ENCODE measurements around the gene P2RX4. TPM values are rescaled to one million over a fixed set of nuclear protein-coding genes. Genes with fewer than 3 reads are reported as not detected.

The P2RX4 gene
- total and polyA plus RNA-seq, 9 donors, result 17.8 to 46.7 (median 26.6) TPM

DNA sequence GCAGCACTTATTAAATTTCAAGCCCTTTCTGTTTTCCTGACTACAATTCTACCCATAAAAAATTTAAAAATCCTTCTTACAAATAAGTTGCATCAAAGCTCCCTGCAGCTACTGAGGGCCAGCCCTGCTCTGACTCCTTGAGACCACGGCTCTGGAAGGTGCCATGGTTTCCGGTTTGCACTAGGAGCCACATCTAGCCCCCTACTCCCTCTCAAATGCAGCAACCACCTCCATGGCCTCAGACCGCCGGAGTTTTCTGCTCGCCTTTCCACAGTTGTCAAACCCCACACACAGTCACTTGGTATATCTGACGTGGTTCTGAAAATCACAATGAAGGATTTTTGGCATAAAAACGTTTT, 30.1 kb downstream of the P2RX4 start:
- WGBS, 3 donors, result 45 to 52% (median 51%) methylated on average over 7 of the region's 7 CpGs
- no peaks in the 10 kb centered on the region for H3K27me3 ChIP-seq
- DNase-seq, result no peak
- H3K4me3 ChIP-seq, result peak overlapping the region; percentile 16
- no peaks in the 10 kb centered on the region for H3K9me3 ChIP-seq
- no peaks in the 10 kb centered on the region for H3K36me3 ChIP-seq
- peak overlapping the region; percentile 73 to 85 for H3K27ac ChIP-seq
- peaks cover 9% of the 10 kb centered on the region for H3K4me1 ChIP-seq (ENCODE audit: insufficient read depth)
- TF ChIP-seq, protein P1, sequence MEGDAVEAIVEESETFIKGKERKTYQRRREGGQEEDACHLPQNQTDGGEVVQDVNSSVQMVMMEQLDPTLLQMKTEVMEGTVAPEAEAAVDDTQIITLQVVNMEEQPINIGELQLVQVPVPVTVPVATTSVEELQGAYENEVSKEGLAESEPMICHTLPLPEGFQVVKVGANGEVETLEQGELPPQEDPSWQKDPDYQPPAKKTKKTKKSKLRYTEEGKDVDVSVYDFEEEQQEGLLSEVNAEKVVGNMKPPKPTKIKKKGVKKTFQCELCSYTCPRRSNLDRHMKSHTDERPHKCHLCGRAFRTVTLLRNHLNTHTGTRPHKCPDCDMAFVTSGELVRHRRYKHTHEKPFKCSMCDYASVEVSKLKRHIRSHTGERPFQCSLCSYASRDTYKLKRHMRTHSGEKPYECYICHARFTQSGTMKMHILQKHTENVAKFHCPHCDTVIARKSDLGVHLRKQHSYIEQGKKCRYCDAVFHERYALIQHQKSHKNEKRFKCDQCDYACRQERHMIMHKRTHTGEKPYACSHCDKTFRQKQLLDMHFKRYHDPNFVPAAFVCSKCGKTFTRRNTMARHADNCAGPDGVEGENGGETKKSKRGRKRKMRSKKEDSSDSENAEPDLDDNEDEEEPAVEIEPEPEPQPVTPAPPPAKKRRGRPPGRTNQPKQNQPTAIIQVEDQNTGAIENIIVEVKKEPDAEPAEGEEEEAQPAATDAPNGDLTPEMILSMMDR (IDR thresholded peaks at IDR 0.05), result no peak
- no peak for TF ChIP-seq EP300 (IDR thresholded peaks at IDR 0.05)
- TF ChIP-seq POLR2A (IDR thresholded peaks at IDR 0.05), result no peak
- intact Hi-C loops (cut with DNase I), result loop anchor here in 1 of 4 donors (5.0 kb wide), 1 partner anchor 47 kb away; no protein-coding TSS in a partner anchor

DNA sequence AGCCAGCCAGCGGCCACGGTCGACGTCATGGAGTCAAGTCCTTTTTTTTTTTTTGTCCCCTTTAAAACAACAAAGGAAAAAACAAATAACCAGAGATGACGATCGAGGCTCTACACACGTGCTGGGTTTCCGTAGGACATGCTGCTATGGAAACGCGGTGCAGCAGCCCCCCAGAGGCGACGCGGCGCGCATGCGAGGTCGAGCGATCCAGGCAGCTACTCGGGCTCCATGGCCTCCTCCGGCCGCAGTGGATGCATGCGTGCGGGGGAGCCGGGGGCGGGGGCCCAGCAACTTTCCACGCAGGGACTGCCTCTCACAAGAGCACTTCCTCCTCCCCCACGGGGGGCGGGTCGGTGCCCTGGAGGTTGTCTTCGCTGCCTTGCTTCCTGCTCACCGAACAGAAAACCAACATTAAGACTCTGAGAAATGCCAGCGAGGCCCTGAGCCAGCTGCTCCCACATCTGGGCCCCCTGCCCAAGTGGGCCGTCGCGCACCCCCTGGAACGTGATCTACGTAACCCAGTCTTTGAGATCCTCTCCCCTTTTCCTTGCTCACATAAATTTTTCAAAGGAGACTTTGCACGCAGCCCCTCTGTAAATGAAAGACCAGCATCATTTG, 30.7 kb downstream of the P2RX4 start:
- Histone ChIP-seq H3K9me3 (no peaks in the 10 kb centered on the region), H3K4me3 (peak overlapping the region; percentile 16), H3K27me3 (no peaks in the 10 kb centered on the region), H3K36me3 (no peaks in the 10 kb centered on the region), H3K4me1 (ENCODE audit: insufficient read depth) (peaks cover 9% of the 10 kb centered on the region), H3K27ac (peak overlapping the region; percentile 66 to 85)
- intact Hi-C loops (cut with DNase I), result loop anchor here in 1 of 4 donors (5.0 kb wide), 1 partner anchor 47 kb away; no protein-coding TSS in a partner anchor
- WGBS, 3 donors, result 2 to 11% (median 10%) methylated on average over 38 of the region's 38 CpGs
- TF ChIP-seq POLR2A (IDR thresholded peaks at IDR 0.05), result no peak
- TF ChIP-seq, protein P1 (IDR thresholded peaks at IDR 0.05), result peak; percentile 13 to 50 (median 38)
- DNase-seq, result peak; percentile 91 to 96 (median 93)

DNA sequence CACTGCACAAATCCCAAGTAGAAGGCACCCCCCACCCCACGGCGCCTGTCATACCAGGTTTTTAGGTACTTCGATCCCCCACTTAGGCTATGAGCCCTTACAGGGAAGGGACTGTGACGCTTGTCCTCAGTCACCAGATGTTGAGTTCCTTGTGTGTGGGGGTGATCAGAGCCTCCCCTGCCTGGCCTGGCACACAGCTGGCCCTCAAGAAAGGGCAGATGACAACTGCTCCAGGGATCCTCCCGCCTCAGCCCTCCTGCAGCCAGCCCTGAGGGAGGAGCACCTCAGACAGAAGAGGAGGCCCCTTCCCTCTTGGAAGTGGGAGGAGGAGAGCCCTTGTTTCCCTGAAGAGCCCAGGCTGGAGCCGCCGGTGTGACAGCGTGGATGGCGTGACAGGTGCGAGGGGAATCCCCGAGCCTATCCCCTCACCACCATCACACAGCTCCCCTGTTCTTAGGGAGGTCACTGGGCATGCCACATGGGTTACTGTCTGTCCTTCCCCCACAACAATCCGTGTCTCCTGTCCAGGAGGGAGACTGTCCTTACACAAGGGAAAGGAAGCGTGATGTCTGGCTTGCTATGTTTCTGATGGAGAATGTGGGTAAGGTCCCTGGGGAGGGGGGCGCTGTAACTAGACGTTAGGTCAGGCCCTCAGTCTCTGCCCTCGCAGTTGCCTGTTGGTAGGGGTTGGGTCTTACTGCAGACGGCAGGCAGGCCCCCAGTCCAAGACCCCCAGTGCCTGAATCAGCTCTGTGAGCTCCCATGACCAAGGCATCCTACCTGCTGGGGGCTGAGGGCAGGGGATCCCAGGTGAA, 31.4 kb downstream of the P2RX4 start:
- DNase-seq, result peak in 4 of 5 donors; percentile 47 to 60 (median 54)
- Histone ChIP-seq H3K9me3 (no peaks in the 10 kb centered on the region), H3K36me3 (no peaks in the 10 kb centered on the region), H3K4me3 (peak overlapping the region; percentile 16), H3K27me3 (no peaks in the 10 kb centered on the region), H3K4me1 (ENCODE audit: insufficient read depth) (peaks cover 9% of the 10 kb centered on the region), H3K27ac (peak overlapping the region; percentile 66 to 85)
- intact Hi-C loops (cut with DNase I), result loop anchor here in 1 of 4 donors (5.0 kb wide), 1 partner anchor 46 kb away; no protein-coding TSS in a partner anchor
- WGBS, 3 donors, result 40 to 44% (median 44%) methylated on average over 17 of the region's 17 CpGs
- TF ChIP-seq EP300 (IDR thresholded peaks at IDR 0.05) (no peak), POLR2A (IDR thresholded peaks at IDR 0.05) (no peak)
- TF ChIP-seq, protein P1 (IDR thresholded peaks at IDR 0.05), result no peak

DNA sequence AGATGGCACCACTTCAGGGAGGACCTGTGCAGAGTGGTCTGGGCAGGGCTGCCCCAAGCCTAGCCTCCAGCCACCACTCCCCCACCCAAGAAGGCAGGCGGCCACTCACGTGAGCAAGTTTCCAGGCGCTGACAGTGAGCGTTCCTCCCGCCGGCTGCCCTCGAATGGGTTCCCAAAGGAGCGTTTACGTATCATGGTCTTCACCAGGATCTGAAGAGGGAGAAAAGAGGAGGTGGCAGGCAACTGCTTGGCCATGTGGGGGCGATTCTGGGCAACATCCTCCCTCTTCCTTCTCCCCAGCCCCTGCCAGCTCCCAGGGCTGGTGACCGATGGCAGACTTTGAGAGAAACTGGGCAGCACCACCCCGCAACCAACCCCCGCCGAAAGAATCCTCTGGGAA, 35.1 kb downstream of the P2RX4 start:
- H3K4me3 ChIP-seq, result no peak overlapping the region
- no peak for DNase-seq
- intact Hi-C loops (cut with DNase I), result no loop called here
- TF ChIP-seq, protein P1 (IDR thresholded peaks at IDR 0.05), result no peak
- no peak for TF ChIP-seq POLR2A (IDR thresholded peaks at IDR 0.05)
- no peak for TF ChIP-seq EP300 (IDR thresholded peaks at IDR 0.05)
- peaks cover 7% of the 10 kb centered on the region for H3K4me1 ChIP-seq (ENCODE audit: insufficient read depth)
- H3K27me3 ChIP-seq, result no peaks in the 10 kb centered on the region
- no peak overlapping the region for H3K27ac ChIP-seq
- 91 to 92% (median 91%) methylated on average over 14 of the region's 14 CpGs for WGBS, 3 donors
- H3K9me3 ChIP-seq, result no peaks in the 10 kb centered on the region
- H3K36me3 ChIP-seq, result no peaks in the 10 kb centered on the region
